HS-5 (cell line): ENCODE results near the gene MCTP1.
"Not testable (repeated sequence)": the region's sequence is repeated elsewhere in the genome, so short reads cannot be mapped to it uniquely, and the experiment has no call there.

Experiments used
- DNase-seq: peaks from one replicate; pipeline ENCODE4 v3.0.0-alpha.2; 2012; ENCODE audit warnings: low read depth

Gene MCTP1

DNA sequence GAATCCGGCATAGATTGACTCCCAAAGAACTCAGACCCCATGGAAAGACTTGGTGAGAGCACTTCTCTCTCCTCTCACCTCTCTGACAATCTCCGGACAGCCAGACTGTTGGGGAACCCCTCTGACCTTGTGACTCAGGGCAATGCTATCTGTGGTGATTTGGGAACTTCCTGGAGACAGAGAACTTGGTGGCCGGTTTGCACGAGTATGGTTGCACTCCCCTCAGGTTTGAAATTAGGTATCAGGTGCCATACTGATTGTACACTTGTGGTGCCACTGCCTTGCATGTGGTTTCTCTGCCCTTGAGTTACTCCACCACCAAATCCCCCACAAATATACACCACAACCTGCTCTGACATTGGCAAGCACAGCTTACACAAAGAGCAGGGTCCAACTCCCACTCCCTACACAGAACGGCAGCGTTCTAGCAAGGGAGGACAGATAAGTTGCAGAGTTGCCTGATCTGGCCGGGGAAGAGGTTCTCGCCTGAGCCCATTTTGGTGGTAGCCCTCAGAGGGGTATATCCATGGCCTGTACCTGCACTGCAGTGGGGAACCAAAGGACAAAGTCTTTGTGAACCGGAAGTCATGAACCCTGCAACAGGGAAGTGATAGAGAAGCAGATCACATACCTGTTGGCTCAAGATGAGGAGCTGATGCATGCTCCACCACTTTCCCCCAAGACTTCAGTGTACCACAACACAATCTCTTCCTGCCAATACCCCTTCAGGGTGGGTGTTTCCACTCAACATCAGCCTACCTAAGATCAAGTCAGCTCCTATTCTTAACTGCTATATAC is 255.1 kb downstream of the MCTP1 start:
- DNase-seq, result no peak

DNA sequence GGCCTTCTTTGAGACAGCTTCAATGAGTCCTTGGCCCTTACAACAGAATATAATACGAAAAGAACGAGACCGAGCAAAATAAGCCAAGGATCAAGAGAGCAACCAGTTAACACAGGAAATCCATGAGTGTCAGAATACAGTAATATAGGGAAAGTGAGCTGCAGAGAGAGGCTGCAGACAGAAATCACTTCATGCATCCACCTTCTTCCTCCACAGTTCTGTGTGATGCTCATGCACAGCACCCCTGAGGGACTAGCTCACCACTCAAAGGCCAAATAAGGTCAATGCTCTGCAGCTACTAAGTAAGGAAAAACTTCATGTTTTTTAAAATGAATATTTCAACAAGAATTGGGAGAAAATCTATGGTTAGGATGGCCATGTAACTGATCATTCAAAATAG is 257.1 kb downstream of the MCTP1 start:
- DNase-seq, result no peak

DNA sequence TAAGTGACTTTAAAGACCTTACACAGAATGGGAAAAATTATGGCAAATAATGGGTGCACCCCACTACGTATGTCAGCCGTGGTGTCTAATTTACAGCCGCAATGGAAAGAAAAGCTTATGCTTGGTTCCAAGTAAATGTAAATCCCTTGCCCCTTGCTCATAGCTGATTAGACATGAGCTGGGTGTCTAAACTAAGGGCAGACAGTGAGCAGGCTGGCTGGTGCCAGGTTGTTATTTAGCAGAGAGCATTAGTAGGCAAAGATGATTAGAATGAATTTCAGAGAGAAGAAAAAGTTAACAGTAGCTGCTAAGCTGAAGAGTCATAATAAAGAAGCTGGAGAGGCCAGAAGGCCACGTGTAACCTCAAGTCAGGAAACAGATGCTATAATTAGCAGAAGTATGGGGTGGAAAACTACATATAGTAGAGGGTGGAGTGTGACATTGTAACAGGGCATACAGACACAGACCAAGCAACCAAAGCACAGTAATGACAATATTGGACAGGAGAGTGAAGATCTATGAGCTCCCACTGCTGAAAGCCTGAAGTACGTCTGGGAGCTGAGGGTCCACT is 257.7 kb downstream of the MCTP1 start:
- no peak for DNase-seq

DNA sequence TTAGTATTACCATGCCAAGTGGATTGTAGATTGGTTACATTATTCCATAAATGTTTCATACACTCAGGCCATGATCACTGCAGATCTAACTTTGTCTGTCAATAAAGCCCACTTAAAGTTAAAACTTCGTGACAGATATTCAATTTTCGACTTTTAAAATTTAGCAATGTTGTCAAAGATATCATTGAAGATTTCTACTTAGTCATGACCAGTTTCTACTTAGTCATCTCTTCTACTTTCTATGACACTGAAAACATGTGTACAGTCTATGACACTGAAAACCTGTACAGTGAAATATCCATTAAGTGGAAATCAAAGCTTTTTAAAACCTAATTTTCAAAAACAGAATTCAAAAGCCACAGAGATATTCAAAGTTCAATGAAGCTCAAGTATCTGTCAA is 258.2 kb downstream of the MCTP1 start:
- no peak for DNase-seq

DNA sequence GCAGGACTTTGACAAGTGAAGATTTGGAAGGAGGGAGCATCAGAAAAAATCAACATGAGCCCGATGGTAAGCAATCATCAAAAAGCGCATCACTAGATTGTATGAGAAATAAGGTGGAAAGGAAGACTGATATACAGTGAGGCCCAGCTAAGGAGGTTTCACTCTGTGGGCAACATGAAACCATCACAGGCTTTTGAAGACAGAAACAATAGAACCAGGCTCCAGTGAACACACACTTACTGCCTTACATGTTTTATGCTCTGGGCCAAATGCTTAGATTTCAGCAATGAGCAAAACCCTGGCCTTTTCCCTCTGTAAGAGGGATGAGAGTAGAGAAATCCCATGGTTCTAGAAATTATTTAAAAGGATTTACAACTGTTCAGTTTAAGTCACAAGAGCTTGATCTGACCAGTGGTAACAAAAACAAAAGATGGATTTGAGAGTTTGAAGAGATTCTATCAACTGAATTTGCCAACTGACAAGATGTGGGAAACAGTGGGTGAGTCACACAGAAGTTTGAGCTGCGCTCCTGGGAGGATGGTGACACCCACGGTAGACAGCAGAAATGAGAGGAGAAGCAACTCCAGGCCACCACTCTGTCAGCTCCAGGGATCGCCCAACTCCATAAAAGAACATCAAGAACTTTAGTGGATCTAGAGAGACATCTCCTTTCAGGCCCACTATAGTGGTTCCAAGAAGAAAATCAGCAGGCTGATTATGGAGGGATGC is 261.8 kb downstream of the MCTP1 start:
- DNase-seq, result no peak

DNA sequence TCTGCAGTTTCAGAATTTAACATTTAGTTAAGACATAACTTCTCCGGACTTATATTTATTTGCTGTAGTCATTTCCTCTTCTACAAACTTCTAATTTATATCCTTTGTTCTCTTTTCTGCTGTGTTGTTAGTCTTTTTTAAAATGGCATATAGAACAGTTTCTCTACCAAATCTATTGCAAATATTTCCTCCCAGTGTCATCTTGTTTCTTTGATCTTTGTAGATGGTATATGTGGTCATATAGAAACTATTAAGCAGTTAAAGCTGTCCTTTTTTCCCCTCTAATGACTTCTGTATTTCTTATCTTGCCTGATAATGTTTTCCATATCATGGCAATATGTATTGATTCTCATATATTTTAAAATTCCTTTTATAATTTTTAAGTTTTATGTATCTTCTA is 264.5 kb downstream of the MCTP1 start:
- DNase-seq, result no peak

DNA sequence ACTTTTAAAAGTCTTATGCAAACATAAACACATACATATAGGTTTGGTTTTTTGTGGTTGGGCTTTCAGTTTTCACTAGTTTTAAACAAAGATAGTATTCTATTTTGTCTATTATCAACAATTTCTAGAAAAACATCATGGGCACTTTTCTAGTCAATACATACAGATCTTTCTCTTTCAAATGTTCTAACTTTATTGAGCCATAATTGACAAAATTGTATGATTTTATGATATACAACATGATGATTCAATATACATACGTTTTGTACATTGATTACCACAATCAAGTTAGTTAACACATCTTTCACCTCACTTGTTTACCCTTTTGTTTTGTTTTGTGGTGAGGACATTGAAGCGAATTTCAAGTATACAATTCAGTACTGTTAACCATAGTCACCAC is 265.9 kb downstream of the MCTP1 start:
- DNase-seq, result no peak

DNA sequence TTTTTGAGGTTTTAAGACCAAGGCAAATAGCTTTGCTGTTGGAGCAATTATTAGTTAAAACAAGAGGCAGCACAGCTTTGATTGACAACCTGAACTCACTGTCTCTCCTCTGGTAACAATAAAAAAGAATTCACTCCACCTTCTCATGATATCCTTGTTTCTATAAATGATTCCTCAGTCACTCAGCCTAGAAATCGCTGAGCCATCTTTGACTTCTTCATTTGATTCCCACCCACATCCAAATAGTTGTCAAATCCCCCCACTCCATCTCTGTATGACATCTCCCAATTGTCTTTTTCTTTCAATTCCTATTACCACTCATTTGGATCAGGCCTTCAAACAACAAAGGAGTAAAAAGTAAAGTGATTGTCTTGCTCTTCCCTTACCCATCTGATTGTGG is 266.4 kb downstream of the MCTP1 start:
- no peak for DNase-seq

DNA sequence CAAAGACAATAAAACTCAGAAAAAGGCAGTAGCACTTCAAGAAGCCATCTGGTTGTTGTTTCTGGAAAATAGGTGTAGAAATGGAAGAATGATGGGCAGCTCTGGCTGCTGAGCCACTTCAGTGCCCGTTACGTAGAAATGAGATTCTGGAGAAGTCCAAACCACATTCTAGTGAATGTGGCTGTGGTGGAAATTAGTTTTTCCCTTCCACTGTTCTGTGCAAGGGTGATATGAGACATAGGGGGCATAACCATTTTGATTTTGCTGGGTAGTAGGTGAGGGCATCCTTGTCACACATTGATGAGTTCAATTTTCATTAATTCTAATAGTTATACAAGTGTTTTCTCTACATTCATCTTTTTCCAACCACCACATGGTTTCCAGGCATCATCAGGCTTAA is 275.1 kb downstream of the MCTP1 start:
- no peak for DNase-seq

DNA sequence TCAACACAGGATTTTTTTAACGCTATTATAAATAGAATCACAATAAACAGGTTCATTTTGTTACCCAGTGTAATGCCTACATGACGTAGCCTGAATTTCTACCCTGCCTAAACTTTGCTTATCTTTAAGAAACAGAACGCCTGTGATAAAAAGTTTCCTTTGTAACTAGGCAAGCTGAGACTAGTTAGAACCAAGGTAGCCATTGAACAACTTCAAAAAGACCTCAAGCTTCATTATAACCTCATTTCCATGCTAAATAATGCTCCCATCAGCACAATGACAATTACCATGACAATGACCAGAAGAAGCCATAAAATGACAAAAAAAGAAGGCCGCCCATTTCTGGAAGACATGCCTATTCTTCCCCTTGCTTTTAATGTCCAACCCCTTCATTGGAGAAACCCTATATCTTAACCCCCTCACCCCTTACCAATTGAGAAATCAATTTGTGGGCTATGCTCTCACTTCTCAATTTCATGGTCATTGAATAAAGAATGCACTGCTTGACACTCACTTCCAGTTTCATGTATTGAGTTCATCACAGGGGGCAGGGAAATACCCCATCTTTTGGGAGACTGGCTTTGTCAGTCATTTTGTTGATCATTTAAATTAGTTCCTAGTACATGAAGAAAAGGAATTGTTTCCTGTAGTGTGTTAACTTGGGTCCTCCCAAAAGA is 276.8 kb downstream of the MCTP1 start:
- DNase-seq, result no peak

DNA sequence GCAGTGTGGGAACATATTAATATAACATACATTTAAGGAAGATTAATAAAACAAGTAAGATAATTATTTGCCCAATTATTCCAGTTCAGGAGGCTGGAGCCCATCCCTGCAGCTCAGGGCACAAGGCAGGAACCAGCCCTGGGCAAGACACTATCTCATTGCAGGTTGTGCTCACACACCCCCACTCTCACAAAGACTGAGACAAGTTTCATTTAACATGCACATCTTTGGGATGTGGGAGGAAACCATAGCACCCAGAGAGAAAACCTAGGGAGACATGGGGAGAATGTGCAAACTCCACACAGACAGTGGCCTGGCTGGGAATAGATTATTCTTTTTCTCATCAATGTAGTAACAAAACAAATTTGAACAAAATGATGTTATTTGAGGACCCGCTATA is 279.1 kb downstream of the MCTP1 start:
- no peak for DNase-seq

DNA sequence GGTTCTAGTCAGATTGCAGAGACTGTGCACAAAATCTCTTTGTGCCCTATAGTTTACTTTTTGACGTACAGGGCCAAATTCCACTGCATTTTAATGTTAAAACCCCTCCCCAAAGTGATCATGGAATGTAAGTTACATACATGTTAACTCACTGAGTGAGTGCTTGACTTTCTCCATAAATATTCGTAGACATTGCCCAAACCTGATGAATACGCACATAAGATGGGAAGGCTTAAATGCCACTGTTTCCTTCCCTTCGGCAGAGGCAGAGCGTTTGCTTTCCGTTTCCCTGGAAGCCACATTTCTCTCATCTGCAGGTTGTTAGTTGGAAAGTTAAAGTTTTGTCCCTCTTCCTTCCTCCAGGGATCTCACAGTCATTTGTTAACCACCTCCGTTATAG is 286.2 kb downstream of the MCTP1 start:
- DNase-seq, result no peak

DNA sequence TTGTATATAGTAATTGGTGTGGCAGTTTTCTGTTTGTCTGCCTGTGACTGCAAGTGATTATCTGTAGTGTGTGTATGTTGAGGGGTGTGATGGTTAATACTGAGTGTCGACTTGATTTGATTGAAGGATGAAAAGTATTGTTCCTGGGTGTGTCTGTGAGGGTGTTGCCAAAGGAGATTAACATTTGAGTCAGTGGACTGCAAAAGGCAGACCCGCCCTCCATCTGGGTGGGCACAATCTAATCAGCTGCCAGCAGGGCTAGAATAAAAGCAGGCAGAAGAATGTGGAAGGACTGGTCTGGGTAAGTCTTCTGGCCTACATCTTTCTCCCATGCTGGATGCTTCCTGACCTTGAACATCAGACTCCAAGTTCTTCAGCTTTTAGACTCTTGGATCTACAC is 290.4 kb downstream of the MCTP1 start:
- DNase-seq, result not testable (repeated sequence)

DNA sequence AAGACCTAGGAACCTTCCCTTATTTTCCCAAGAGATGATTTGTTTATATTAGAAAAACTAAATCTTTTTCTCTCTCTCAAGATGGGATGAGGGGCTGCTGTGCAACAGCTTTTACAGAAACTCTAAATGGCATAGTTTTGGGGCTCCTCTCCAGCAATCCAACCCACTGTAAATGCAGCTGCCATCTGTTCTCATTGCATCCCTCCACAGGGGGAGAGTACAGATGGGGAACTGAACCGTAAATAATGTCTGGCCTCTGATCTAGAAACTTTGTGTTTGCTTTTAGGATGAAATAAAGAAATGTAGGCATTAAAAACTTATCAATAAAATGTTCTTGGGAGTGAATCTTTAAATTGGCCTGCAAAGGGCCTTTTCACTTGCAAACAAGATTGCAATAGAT is 291.4 kb downstream of the MCTP1 start:
- DNase-seq, result no peak

DNA sequence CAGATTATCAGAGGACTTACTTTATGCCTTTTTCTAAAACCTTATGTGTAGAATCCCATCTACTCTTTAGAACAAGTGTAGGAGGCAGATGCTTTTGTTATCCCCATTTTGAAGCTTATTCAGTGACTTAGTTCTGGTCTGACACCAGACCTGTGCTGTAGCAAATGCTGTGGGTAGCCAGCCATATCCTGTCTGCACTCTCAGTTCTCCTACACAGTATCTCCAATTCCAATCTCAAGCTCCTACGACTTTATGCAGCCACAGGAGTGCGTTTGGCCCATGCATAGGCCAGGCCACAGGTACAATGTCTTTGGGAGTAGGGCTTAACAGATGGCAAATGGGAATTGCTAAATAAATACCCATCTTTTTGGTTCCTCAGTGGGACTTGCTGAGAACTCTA is 292.6 kb downstream of the MCTP1 start:
- DNase-seq, result no peak

DNA sequence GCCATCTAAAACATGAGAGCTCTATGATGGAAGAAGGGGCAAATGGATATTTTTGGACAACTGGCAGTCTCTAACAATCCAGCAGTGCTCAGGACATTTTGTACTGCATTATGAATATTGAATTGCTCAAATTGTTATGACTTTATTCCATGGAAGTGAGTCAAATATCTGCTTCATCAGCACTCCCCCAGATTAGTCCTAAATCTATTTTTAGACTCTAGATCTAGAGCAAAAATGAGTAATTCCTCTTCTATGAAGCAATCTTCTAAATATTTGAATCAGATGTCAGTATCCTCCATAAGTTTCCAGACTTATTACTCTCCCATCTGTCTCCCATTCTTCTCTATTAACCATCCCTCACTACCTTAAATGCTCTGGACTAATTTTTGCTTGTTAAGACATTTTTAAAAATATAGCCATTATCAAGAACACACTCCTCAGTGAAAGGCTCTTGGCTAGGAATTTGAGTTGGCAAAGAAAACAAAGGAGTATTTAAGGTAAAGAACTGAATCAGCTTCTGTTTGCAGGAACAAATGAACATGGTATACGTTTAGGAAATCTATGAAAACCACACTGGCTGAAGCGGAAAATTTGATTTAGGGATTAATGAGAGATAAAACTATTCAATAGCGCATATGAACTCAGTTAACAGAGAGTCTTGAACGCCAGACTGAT is 300.9 kb downstream of the MCTP1 start:
- DNase-seq, result peak; percentile 65

DNA sequence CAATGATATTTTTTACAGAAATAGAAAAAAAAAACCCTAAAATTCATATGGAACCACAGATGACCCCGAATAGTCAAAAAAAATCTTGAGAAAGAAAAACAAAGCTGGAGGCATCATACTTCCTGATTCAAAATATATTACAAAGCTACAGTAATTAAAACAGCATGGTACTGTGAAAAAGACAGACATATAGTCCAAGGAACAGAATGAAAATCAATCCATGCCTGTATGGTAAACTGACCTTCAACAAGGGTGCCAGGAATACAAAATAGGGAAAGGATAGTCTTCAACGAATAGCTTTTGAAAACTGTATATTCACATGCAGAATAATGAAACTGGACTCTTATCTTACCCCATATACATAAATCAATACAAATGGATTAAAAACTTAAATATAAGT is 307.5 kb downstream of the MCTP1 start:
- DNase-seq, result no peak

DNA sequence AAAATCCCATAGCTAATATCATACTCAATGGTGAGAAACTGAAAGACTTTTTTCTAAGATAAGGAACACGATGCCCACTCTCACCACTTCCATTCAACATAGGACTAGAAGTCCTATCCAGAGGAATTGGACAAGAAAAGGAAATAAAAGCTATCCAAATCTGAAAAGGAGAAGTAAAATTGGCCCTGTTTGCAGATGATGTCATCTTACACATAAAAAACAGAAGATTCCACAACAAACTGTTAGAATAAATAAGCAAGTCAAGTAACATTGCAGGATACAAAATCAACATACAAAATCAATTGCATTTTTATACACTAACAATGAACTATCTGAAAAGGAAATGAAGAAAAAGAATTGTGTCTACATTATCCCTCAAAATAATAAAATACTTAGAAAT is 308.0 kb downstream of the MCTP1 start:
- DNase-seq, result no peak

DNA sequence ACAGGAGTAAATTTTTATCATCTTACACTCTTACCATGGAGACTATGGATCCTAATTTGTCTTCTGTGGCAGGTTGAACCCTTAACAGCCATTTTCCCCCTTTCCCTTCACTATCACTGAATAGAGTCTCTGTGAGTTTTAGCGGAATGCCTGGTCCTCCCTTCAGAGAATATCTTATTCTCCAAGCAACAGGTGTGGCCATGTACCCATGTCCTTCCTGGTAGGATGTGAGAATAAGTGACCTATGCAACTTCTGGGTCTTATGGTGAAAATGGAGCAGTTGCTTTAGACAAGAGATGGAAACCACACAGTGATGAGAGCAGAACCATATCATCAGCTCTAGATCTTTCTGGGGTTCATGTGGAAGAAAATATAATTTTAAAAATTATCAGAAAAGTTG is 312.6 kb downstream of the MCTP1 start:
- DNase-seq, result no peak

DNA sequence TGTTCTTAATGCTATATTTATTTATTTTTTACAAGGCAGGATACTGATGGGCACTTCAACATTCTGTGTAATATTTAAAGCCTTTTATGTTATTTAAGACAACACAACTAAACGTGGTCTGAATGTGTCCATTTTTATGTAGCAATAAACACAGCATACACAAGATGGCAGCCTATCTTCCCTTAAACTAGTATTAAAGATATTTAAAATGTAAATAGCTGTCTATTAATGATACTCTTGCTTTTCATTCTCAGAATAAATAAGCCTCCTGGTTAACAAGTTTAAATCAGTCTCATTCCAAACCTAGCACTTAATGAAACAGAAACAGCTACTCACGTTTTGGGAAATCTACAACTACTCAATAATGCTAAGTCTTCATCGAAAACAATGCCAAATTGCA is 315.7 kb downstream of the MCTP1 start:
- no peak for DNase-seq

DNA sequence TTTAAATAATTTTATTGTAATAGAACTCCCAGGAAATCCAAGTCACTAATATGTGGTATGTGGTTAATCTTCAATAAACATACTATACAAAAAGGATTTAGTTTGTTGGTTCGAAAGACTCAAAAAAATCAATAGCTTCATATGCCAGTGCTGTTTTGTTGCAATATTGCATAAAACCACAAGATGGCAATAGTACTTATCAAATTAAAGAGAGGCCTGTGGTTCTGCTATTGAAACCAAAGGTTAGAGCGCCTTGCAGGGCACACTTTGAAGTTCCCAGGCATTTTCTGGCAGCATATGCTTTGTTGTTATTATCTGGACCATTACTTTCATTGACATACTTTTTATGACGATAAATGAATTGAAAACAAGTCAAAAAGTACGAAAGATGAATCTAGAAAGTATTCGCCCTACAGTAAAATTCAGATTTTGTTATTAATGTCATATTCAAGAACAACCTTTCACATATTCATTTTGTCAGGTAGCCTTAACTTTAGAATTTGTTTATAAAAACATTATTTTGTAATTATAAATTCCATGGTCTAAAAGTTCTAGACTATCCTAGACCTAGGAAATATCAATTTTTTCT is 316.3 kb downstream of the MCTP1 start:
- no peak for DNase-seq

DNA sequence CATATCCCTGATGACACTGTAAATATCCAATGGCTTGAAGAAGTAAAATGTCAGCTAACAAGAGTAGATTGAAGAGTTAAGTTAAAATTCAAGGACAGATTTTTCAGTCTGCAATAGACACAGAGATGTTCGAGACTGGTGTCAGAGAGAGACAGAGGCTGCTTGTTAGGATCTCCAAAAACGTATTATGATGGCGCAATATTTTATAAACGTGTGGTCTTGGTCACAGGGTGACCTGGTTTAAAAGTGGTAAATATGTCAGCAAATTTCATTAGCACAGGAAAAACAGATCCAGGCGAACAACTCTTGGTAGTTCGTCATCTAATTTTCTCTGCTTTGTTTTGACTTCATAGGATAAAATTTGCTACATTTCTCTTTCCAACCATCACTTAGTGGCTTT is 317.4 kb downstream of the MCTP1 start:
- no peak for DNase-seq
